Suppressor macrophage treated with lipopolysaccharide for 4 hours (primary cell): ENCODE data around the gene CCIN.
A peak's percentile ranks its signal among the peaks of the same experiment; 100 is the strongest.
"Not testable (repeated sequence)": the region's sequence is repeated elsewhere in the genome, so short reads cannot be mapped to it uniquely, and the experiment has no call there.

Experiments
- DNase-seq: peaks from one replicate; pipeline ENCODE4 v3.0.0-alpha.2; 2020

CCIN gene

GRCh38 chr9:36141288-36141687 lies 27.9 kb upstream of the CCIN start:
- peak; percentile 45 for DNase-seq

- DNase-seq: no peak
Observed at GRCh38 chr9:36141761-36142160, 27.4 kb upstream of the CCIN start.

- peak; percentile 87 for DNase-seq
Observed at GRCh38 chr9:36142510-36143244, 26.5 kb upstream of the CCIN start.

- peak; percentile 66 for DNase-seq
Observed at GRCh38 chr9:36143245-36143641, 25.9 kb upstream of the CCIN start.

- DNase-seq: no peak
Observed at GRCh38 chr9:36144309-36145232, 24.6 kb upstream of the CCIN start.

- DNase-seq: no peak
Observed at GRCh38 chr9:36145970-36146369, 23.2 kb upstream of the CCIN start.

GRCh38 chr9:36146651-36147050 lies 22.5 kb upstream of the CCIN start:
- DNase-seq: no peak

- DNase-seq: no peak
Observed at GRCh38 chr9:36147441-36148175, 21.6 kb upstream of the CCIN start.

GRCh38 chr9:36148311-36149051 lies 20.7 kb upstream of the CCIN start:
- peak; percentile 98 for DNase-seq

GRCh38 chr9:36149197-36149596 lies 20.0 kb upstream of the CCIN start:
- peak; percentile 42 for DNase-seq

GRCh38 chr9:36150574-36151315 lies 18.4 kb upstream of the CCIN start:
- DNase-seq: peak; percentile 74

GRCh38 chr9:36151316-36152210 lies 17.6 kb upstream of the CCIN start:
- DNase-seq: peak; percentile 89

GRCh38 chr9:36152741-36153438 lies 16.3 kb upstream of the CCIN start:
- DNase-seq: peak; percentile 47

- DNase-seq: peak; percentile 44
Observed at GRCh38 chr9:36153746-36154145, 15.4 kb upstream of the CCIN start.

- peak; percentile 94 for DNase-seq
Observed at GRCh38 chr9:36154331-36154952, 14.7 kb upstream of the CCIN start.

- DNase-seq: no peak
Observed at GRCh38 chr9:36156116-36156515, 13.1 kb upstream of the CCIN start.

- DNase-seq: peak; percentile 45
Observed at GRCh38 chr9:36158122-36158521, 11.1 kb upstream of the CCIN start.

- DNase-seq: no peak
Observed at GRCh38 chr9:36158917-36159316, 10.3 kb upstream of the CCIN start.

GRCh38 chr9:36159509-36159908 lies 9.7 kb upstream of the CCIN start:
- not testable (repeated sequence) for DNase-seq

GRCh38 chr9:36160126-36160525 lies 9.1 kb upstream of the CCIN start:
- not testable (repeated sequence) for DNase-seq
